Activated T-cell treated with anti-CD3 and anti-CD28 coated beads, Interleukin-2, amount 50 U/mL, for 48 hours (primary cell): ENCODE results near the gene THAP7.
"Not testable (repeated sequence)": the region's sequence is repeated elsewhere in the genome, so short reads cannot be mapped to it uniquely, and the experiment has no call there.

Experiments used
- DNase-seq, 2 experiments: peaks; one replicate each; pipeline ENCODE4 v3.0.0-alpha.2; 2020

The THAP7 gene

GRCh38 chr22:21012446-21013407 lies 10.8 kb upstream of the THAP7 start:
- DNase-seq, result no peak

GRCh38 chr22:21010426-21011113 lies 8.7 kb upstream of the THAP7 start:
- no peak for DNase-seq

GRCh38 chr22:21009638-21010425 lies 7.9 kb upstream of the THAP7 start:
- peak in 1 of 2 experiments; percentile 32 for DNase-seq

GRCh38 chr22:21009208-21009607 lies 7.3 kb upstream of the THAP7 start:
- DNase-seq, result not testable (repeated sequence)

DNA sequence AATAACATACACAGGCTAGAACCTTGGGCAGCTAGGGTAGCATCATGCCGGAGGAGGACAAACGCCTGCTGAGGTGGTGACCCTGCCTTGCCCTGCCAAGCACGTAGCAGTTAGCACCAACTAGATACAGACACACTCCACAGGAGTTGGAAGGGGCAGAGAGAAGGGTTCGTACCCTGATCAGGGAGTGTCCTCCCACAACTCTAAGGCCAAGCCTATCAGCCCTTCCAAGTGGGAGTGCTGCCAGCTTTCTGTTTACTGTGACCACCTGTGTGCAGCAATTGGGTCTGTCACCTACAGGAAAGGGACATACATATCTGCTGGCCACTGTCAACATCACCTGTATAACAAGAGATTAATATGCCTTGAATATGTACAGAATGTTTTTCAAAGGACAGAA lies 1.9 kb upstream of the THAP7 start:
- no peak for DNase-seq

- DNase-seq, result peak; percentile 31 to 46
Observed at GRCh38 chr22:21000987-21001600, 824 bp downstream of the THAP7 start.

DNA sequence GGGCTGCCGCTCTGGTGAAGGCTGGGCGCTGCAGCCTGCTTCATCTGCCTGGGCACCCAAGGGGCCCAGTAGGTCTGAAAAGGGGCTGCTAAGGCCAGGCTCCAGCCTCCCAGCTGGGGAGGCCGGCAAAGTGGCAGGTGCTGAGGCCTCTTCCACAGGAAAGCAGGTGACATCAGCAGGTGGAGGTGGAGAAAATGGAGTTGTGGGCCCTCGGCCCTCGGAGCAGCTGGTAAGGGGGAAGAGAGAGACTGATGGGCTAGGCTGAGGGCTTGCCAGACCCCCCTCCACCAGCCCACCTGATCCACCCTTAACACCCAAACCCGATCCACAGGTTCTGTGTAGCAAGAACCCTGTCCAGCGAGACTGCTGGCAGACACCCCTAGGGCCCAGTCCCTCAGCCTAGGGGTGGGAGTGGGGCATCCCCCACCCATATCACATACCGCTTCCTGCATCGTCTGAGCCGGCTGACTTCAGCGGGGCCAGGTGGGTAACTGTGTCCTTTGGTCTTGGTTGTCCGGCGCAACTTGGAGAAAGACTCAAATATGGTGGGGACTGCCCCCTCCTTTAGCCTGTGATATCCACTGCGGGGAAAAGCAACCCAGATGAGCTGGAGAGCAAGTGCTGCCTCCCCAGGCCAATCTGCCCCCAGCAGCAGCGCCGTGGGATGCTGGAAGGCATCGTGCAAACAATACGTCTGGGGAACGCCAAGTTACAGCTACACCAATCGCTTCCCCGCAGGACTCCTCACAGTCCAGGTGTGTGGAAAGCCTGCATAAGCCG lies 1.5 kb downstream of the THAP7 start:
- DNase-seq, result peak in 1 of 2 experiments; percentile 40

- DNase-seq, result no peak
Observed at GRCh38 chr22:20999350-21000206, 2.3 kb downstream of the THAP7 start.

GRCh38 chr22:20998411-20999336 lies 3.2 kb downstream of the THAP7 start:
- DNase-seq, result peak in 1 of 2 experiments; percentile 26

- DNase-seq, result peak in 1 of 2 experiments; percentile 27
Observed at GRCh38 chr22:20997536-20998257, 4.2 kb downstream of the THAP7 start.

DNA sequence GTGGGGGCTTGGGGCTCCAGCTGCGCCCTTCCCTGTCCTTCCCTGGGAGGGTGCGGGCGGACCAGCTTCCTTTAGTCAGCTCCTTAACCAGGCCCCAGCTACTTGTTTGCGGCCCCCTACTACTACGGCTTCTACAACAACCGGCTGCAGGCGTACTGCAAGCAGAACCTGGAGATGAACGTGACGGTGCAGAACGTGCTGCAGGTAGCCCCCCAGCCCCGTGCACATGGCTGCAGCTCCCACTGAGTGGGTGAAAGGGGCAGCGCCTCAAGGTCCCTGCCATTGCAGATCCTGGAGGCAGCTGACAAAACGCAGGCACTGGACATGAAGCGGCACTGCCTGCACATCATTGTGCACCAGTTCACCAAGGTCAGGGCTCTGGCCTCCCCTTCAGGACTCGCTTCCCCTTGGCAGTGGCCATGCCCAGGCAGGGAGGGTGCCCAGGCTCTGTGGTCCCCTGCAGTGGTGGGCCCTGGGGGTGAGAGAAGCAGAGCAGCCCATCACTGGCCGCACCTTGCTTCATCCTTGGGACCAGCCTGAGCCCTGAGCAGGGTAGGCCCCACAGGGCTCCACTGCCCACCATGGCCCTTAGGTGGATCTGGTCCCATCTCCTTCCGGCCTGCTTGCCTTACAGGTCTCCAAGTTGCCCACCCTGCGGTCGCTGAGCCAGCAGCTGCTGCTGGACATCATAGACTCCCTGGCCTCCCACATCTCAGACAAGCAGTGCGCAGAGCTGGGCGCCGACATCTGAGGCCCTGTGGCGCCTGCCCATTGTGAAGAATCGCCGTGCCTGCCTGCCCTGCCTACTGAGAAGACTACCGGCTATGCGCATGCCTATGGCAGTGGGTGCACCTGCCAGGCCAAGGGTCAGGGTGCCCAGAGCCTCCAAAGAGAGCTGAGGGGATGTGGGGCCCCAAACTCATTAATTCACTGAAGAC lies 5.1 kb downstream of the THAP7 start:
- peak in 1 of 2 experiments; percentile 27 for DNase-seq

- no peak for DNase-seq
Observed at GRCh38 chr22:20996031-20996410, 5.9 kb downstream of the THAP7 start.

DNA sequence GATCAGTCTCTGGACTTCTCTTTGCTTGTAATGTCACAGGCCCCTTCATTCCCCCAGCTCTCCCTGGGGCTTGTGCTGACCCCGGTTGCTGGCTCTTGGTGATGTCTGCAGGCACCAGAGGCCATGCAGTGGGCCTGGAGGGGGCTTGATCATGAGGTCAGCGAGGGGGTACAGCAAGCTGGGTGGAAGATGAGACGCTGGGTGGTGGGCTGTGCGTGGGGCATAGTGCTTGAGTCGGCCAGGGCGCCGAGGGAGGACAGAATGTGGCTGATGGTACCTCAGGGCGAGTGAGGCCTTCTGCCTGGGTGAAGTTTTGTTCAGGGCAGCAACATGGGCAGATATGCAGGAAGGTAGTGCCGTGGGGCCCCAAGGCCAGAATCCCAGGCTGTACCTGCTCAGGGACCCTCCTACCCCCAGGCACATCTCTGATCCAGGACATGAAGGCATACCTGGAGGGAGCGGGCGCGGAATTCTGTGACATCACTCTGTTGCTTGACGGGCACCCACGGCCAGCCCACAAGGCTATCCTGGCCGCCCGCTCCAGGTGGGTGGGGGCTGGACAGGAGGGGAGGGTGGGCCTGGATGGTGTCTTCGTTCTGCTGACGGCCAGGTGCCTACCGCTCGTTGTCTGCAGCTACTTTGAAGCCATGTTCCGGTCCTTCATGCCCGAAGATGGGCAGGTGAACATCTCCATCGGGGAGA lies 6.4 kb downstream of the THAP7 start:
- no peak for DNase-seq

GRCh38 chr22:20994902-20995241 lies 7.0 kb downstream of the THAP7 start:
- DNase-seq, result no peak

- DNase-seq, result no peak
Observed at GRCh38 chr22:20994128-20994901, 7.6 kb downstream of the THAP7 start.
